Measurements from ENCODE around the gene HIGD1B.

- no peak for TF ChIP-seq EZH2 (IDR thresholded peaks at IDR 0.05; ENCODE audit: borderline replicate concordance, insufficient read depth, low read depth, low read length, poor library complexity, severe bottlenecking)
- no peak for TF ChIP-seq CTCF (IDR thresholded peaks at IDR 0.05)
These were observed 40.4 kb upstream of the HIGD1B start for GRCh38 chr17:44807093-44807816.

Measured in B cell (primary cell).